ENCODE data around the gene TECPR2.

Gene TECPR2

DNA sequence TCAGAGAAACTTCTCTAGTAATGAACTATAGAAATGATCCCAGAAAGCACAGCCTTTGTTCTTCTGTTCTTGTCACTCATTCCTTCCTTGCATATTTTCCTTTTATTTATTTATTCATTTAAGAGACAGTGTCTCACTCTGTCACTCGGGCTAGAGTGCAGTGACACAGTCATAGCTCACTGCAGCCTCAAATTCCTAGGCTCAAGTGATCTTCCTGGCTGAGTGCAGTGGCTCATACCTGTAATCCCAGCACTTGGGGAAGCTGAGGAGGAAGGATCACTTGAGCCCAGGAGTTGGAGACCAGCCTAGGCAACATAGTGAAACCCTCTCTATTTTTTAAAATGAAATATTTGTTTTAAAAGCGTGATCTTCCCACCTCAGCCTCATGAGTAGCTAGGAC, 11.5 kb downstream of the TECPR2 start:
- no peak for DNase-seq (ENCODE audit: low read depth)

DNA sequence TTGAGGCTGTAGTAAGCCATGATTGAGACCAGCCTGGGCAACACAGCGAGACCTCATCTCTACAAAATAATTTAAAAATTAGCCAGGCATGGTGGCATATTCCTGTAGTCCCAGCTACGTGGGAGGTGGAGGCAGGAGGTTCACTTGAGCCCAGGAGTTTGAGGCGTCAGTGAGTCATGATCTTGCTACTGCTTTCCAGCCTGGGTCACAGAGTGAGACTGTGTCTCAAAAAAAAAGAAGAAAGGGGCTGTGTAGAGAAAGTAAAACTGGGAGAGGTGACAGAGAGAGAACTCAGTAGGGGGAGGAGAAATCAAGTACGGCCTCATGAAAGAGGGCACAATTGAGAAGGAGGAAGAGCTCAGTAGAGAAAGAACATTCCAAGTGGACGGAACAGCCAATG, 12.4 kb downstream of the TECPR2 start:
- no peak for DNase-seq (ENCODE audit: low read depth)

DNA sequence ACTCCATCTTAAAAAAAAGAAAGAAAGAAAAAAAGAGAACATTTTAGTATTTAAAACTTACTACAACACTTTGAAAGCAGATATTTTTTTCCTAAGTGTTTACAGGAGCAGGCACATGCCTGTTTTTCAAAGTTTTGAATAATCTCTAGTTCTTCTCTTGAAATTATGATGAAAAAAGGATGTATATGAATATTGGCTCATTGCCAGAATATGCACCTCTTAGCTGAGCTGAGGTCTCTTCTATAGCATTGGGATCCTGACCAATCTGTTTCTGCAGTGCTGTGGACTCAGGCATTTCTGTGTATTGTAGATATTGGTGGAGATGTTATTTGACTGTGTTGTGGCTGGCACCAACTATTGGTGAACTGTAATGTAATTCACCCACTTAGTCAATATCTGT, 15.0 kb downstream of the TECPR2 start:
- DNase-seq (ENCODE audit: low read depth) = no peak

DNA sequence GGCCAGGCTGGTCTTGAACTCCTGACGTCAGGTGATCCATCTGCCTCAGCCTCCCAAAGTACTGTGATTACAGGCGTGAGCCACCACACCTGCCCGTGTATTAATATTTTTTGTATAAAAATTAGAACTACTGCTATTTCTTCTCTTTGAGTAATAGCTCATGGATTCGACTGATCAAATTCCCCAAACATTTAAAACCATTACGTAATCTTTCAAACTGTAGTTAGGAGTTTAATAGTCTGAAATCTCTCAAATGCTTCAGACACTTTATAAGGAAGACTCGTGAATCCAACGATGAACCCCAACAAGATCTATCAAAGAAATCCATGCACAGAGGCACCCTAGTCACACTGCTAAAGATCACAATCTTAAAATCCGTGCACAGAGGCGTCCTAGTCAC, 16.1 kb downstream of the TECPR2 start:
- no peak for DNase-seq (ENCODE audit: low read depth)

DNA sequence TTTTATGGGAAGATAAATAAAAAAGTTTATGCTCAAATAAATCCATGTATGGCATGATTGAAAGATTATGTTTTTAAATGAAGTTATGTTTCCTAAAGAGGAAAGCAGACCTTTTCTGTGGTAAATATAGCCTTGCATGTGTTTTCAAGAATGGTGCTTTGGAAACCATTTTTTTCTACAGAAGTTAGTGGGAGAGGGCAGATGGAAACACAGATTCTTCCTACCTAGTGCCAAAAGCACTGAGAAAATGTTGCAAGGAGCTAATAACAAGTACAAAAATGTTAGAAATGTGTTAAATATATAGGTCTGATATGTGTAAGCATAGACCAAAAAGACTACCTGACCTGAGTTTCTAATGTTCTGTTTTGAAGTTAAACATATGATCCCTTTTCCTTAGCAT, 24.3 kb downstream of the TECPR2 start:
- DNase-seq (ENCODE audit: low read depth) = no peak

DNA sequence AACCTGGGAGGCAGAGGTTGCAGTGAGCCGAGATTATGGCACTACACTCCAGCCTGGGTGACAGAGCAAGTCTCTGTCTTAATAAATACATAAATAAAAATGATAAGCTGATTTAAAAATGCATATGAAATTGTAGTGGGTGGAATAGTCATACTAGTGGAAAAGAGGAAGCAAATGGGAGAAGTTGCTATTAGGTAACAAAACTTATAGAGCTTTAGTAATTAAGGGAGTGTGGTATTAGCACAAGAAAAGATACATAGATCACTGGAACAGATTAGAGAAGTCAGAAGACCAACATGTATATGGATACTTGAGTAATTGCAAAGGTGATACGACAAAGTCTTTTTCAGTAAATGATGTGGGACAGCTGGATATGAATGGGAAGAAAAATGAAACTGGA, 26.5 kb downstream of the TECPR2 start:
- no peak for DNase-seq (ENCODE audit: low read depth)

DNA sequence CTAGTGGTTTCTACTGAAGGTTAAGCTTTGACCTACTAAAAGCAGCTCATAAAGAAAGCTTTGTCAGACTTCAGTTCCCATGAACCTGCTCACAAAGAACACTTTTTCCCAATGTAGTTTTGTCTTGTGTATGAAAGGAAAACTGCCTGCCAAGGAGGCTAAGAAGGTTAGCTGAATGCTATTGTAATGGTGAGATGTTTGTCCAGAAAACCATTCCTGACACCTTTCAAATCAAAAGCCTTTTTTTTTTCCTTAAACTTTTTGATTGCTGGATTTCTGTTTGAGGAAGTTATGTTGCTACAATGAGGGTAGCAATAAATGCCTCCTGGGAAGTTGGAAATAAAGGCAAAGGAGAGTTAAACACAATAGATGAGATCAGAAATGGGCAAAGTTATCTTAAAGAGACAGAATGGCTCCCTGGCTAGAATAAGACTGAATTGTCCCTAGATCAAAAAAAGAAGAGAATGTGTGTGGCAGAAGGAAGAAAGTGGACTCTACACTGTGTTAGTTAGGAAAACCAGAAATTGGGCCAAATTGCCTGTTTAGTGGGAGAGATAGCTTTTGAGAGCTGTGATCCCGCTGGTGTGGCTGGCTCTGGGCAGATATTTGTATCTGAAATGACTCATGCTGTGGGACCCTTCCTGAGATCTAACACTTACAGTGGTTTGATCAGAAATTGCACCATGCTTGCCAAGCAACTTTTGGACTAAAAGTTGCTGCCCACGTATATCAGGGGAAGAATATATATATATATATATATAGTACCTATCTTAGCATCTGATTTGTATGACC, 27.5 kb downstream of the TECPR2 start:
- no peak for DNase-seq (ENCODE audit: low read depth)

DNA sequence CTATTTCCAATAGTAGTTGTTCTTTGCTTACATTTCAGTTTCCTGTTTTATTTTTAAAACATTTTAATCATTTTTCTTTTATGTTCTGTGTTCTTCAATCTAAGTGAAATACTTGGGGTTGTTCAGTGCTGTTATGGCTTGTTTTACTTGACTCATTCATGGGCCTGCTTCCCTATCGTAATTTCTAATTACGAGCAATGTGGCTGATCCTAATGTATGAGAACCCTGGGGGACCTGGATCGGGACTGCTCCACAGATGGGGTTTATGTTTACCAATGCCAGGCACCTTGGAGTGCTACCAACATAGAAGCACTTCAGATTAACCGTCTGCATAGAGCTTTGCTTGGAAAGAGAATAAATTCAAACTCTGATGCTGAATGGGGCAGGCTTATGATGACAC, 29.8 kb downstream of the TECPR2 start:
- no peak for DNase-seq (ENCODE audit: low read depth)

DNA sequence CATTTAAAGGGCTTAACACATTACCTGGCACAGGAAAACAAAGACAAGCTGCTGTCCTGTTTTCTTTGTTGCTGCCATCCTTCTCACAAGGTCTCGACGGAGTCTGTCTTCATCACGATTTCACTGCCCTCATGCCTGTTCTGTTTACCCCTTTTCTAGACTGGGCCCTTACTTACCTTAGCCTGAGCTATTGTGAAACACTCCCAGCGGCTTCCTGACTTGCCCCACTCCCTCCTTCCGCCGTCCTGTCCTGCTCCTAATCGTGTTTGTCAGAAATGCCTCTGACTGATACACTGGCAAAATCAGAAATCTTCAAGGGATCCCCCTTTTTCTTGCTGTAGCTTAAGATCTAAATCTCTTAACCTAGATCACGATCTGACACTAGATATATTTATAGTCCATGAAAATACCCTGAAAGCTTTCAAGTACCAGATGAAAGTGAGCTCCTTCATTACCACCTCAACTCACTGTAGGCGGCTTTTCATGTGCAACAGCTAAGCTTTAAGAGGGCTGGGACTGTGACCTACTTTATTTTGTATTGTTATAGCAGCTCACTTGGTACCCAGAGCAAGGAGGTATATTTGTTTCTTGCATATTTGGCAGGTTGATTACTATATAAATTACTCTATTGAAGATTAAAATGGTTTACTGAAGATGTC, 32.1 kb downstream of the TECPR2 start:
- no peak for DNase-seq (ENCODE audit: low read depth)

DNA sequence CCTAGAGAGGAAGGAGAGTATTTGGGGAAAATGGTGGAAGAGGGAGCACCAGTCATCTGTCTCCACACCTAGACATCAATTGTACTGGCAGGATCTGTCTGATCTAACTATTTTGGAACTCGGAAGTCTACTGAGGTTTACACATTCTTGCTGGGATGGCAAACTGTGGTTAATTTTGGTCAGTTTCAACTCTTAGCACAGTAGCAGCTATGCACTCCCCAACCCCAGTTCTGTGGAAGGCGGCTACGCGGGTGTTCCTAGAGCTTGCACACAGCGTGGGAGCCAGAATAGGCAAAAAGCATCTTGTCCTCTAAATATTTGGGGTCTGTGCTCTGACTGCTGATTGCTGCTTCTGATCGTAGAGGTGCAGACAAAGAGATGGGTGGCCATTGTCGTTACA, 33.8 kb downstream of the TECPR2 start:
- no peak for DNase-seq (ENCODE audit: low read depth)

DNA sequence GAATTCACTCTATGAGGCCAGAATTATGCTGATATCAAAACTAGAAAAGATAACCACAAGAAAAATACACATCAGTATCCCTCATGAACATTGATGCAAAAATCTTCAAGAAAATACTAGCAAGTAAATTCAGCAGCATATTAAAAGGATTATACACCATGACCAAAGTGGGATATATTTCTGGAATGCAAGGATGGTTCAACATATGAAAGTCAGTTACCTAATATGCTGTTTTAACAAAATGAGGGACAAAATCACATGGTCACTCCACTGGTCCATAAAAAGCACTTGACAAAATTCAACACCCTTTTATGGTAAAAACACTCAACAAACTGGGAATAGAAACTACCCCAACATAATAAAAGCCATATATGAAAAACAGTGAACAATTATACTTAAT, 40.3 kb downstream of the TECPR2 start:
- DNase-seq (ENCODE audit: low read depth) = no peak

DNA sequence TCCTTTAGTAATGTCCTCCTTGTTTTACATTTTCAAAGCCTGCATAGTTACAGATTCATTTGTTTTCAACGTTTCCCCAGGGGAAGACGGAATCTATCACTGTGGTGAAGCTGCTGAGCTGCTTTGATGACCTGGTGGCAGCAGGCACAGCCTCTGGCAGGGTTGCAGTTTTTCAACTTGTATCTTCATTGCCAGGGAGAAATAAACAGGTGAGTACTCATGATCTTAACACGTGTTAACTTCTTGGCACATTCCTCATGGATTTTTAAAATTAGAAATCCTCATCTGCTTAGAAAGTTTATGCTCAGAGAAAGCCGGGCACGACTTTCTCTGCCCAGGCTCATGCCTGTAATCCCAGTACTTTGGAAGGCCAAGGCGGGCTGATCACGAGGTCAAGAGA, 44.5 kb downstream of the TECPR2 start:
- no peak for DNase-seq (ENCODE audit: low read depth)

DNA sequence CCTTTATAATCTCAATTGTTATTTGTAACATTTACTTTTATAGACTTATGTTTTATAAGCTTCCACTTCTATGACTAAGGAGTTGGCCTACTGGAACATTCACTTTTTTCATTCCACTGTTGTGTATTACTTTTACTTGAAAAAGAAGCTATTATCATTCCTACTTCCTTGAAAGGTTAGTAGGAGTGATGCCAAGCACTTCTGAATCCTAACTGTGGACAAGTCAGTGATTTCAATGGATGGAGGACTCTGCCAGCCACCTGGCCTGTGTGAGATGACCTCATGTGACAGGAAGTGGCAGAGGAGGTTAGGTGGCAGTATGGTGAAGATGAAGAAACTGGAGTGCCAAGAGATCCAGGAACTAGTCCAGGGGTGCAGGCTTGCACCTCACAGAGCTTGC, 46.0 kb downstream of the TECPR2 start:
- DNase-seq (ENCODE audit: low read depth) = no peak

DNA sequence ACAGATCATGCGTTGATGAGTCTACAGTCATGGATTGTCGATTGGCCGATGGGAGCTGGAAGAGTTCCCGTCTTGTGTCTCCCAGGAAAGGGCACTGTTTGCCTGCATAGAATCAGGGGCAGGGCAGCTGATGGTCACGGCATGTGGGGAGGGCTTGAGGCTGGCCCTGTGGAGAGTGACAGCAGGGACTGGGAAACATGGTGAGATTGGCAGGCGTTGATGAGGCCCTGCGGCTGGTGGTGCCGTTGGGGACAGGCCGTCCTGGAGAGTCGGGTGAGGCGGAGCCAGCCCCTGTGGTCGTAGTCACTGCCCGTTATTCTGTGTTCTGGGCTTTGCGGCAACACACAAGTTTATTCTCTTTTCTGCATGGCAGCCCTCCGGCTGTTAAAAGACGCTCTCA, 52.9 kb downstream of the TECPR2 start:
- no peak for DNase-seq (ENCODE audit: low read depth)

DNA sequence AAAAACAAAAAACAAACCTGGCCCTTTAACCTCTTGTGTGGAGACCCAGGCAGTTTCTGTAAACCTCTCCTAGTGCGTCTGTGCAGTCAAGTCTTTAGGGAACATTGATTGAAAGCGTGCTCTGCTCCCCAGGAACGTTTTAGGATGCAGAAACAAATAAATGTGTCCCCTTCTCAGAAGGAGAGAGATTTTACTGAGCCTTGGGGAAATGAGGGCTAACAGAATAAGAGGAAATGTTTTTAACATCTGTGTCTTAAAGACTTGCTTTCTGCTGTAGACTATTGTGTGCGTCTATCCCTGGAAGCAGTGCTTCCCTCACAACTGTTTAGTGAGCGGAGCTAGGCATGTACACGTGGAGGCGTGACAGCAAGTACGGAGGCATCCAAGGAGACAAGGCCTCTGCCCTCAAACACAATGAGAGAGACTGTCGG, 54.3 kb downstream of the TECPR2 start:
- DNase-seq (ENCODE audit: low read depth) = no peak

DNA sequence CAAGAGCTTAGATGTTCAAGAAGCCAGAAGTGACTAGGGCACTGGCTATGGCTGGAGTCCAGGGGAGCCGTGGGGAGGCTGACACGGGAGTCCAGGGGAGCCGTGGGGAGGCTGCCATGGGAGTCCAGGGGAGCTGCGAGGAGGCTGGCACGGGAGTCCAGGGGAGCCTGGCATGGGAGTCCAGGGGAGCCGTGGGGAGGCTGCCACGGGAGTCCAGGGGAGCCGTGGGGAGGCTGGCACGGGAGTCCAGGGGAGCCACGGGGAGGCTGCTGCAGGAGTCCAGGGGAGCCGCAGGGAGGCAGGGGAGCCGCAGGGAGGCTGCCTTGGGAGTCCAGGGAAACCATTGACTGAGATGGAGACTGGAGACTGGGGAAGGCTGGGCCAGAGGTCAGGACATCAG, 54.9 kb downstream of the TECPR2 start:
- no peak for DNase-seq (ENCODE audit: low read depth)

DNA sequence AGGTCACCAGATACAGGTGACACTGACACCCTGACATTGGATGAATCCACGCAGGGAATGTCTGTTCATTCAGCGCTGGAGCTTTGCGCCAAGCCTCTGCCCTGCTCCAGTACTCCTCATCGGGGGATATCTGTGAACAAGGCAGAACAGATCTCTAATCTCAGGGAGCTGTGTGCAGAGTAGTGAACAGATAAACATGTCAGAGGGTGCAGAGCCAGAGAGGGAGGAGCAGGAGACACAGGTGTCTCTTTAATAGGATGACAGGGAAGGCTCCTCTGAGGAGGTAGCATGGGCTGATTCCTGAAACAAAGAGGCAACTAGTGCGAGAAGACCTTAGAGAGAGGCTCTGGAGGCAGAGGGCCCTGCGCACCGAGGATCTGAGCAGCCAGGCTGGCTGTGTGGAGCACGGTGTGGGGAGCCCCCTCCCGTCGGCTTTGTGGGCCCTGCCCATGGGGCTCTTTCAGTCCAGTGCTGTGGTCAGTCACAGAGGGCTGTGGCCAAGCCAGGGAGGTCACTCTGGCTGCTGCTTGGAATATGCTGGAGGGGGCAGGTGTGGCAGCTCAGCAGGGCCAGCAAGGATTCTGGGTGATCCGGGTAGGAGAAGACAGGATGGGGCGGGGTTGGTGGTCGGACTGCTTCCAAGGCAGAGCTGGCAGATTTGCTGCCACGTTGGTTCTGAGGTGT, 55.6 kb downstream of the TECPR2 start:
- no peak for DNase-seq (ENCODE audit: low read depth)

DNA sequence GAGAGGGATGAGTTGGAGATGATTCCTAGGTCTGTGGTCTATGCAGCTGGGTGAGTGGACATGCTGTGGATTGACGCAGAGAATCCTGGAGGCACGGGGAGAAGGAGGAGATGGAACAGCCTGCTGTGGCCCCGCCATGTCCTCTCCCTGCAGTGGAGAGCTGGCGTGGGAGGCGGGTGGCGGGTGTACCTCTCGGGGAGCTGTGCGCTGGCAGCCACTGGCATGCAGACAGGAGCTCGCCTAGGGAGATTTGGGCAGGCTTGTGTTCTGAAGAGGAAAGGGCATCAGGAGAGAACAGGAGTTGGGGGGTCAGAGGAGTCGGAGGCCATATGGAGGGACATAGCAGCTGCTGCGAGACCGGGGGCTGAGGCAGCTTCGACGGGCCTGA, 56.1 kb downstream of the TECPR2 start:
- no peak for DNase-seq (ENCODE audit: low read depth)

DNA sequence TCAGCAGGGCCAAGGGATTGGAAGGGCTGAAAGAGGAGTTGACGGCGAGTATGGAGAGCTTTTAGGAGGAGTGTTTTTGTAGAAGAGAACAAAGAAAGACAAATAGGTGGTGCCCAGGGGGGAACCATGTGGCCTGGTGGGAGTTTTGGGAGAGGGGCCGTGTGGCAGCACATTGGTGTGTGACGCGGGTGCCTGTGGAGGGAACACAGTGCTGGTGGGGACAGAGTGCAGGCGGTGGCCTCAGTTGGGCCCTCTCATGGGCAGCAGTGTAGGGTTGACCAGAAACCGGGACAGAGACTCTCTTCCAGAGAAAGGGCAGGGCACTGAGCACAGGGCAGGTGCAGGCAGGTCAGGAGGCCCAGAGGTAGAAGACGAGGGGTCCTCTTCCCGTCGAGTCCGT, 56.5 kb downstream of the TECPR2 start:
- no peak for DNase-seq (ENCODE audit: low read depth)

DNA sequence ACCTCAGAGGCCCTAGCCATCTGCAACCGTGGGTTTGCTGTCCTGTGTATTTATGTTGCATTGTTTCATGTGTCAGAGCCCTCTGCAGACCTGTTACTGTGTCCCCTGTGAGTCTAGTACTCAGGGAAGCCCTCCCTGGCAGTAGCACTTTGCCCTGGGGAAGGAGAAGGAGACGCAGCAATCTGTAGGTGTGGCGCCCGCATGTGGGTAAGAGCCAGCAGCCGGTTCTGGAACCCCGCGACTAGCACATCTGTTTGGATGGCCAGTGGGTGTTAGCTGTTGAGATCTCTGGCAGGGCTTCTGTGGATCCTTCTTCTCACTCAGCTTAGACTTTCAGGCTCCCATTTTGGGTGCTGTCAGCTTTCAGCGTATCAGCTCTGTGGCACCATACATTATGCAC, 57.0 kb downstream of the TECPR2 start:
- no peak for DNase-seq (ENCODE audit: low read depth)

DNA sequence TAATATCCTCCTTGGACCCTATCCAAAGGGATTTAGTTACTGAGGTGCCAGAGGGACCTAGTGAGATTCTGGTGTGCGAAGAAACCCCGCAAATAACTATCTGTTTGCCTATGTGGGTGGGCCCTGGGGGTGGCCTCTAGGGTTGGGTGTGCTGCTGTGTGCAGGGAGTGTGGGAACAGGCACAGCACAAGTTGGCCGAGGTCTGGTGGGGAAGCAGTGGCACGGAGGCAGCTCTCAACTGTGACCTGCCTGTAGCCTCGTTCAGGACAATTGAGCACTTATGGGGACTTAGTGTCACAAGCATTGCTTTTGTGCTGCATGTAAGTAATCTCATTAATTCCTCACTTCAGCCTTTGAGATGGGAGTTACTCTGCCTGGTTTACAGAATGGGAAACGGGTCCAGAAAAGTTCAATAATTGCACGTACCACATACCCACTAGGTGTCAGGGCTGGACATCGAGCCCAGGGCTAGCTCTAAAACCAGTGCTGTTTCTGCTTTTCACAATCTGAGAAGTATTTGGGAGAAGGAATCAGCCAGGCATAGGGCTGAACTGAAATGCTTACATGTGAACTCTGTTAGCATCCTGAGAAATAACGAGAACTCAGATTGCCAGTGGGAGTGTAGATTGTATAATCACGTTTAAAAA, 58.8 kb downstream of the TECPR2 start:
- DNase-seq (ENCODE audit: low read depth) = no peak

DNA sequence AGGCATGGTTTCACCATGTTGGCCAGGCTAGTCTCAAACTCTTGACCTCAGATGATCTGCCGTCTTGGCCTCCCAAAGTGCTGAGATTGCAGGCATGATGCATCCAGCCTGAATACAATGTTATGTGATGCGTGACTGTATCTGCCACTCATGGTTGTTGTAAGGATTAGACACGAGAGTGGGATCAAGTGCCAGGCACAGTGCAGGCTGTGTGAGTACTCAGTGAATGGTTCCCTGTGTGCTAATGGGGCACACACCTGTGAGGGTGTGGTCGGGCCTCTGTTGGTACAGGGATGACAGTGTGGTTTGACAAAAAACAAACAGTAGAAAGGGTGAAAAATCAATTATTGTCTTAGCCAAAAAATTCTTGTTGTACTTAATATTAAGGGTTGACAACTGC, 61.8 kb downstream of the TECPR2 start:
- DNase-seq (ENCODE audit: low read depth) = no peak

DNA sequence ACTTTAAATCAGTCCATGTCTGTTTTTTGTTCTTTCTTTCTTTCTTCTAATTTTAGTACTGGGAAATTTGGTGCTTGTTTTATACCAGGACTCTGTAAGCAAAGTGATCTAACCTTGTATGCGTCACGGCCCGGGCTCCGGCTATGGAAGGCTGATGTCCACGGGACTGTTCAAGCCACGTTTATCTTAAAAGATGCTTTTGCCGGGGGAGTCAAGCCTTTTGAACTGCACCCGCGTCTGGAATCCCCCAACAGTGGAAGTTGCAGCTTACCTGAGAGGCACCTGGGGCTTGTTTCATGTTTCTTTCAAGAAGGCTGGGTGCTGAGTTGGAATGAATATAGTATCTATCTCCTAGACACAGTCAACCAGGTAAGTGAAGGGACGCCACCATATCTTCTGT, 62.2 kb downstream of the TECPR2 start:
- no peak for DNase-seq (ENCODE audit: low read depth)

Data from activated T-cell treated with anti-CD3 and anti-CD28 coated beads for 24 hours (primary cell).